SK-N-SH treated with all-trans-retinoic acid at 6 μM for 48 hours (cell line): ENCODE measurements around the gene CALML3.

Experiments used
- ATAC-seq: fragments of 200-7000 bp; cut with Tn5 transposase; 3 replicates; pipeline ENCODE4 v1.9.1; 2020; ENCODE audit warnings: mild to moderate bottlenecking, moderate library complexity
- ARNTL ChIP-seq: fragments of 450-650 bp; formaldehyde crosslinking; IDR thresholded peaks from 2 replicates; pipeline ENCODE4 v1.5.0; 2020; ENCODE audit warnings: low read depth, mild to moderate bottlenecking, moderate library complexity, borderline replicate concordance
- BACH2 ChIP-seq: fragments of 250-450 bp; sonication (Bioruptor Pico); IDR thresholded peaks from 2 replicates; pipeline ENCODE4 v1.9.0; 2021; ENCODE audit warnings: mild to moderate bottlenecking, borderline replicate concordance
- CREB5 ChIP-seq: fragments of 250-450 bp; sonication (Bioruptor Pico); IDR thresholded peaks from 2 replicates; pipeline ENCODE4 v1.5.1; 2020; ENCODE audit warnings: low read depth, mild to moderate bottlenecking, moderate library complexity
- CSDC2 ChIP-seq: fragments of 250-450 bp; sonication (Bioruptor Pico); IDR thresholded peaks from 2 replicates; pipeline ENCODE4 v1.5.0; 2020; ENCODE audit warnings: mild to moderate bottlenecking, moderate library complexity
- CSRNP3 ChIP-seq: fragments of 250-450 bp; sonication (Bioruptor Pico); IDR thresholded peaks from 2 replicates; pipeline ENCODE4 v1.5.1; 2021; ENCODE audit warnings: mild to moderate bottlenecking, moderate library complexity
- ESRRG ChIP-seq: fragments of 250-450 bp; sonication (Bioruptor Pico); IDR thresholded peaks from 2 replicates; pipeline ENCODE4 v1.6.1; 2021; ENCODE audit warnings: mild to moderate bottlenecking
- GLIS3 ChIP-seq: fragments of 250-450 bp; sonication (Bioruptor Pico); IDR thresholded peaks from 2 replicates; pipeline ENCODE4 v1.5.0; 2020; ENCODE audit warnings: mild to moderate bottlenecking, moderate library complexity
- ISL1 ChIP-seq: fragments of 250-450 bp; sonication (Bioruptor Pico); IDR thresholded peaks from 2 replicates; pipeline ENCODE4 v2.1.2; 2022; ENCODE audit warnings: mild to moderate bottlenecking, moderate library complexity
- OSR1 ChIP-seq: fragments of 250-450 bp; sonication (Bioruptor Pico); IDR thresholded peaks from 2 replicates; pipeline ENCODE4 v1.8.0; 2022; ENCODE audit warnings: moderate library complexity, mild to moderate bottlenecking, inconsistent platforms
- PATZ1 ChIP-seq: fragments of 250-450 bp; sonication (Bioruptor Pico); IDR thresholded peaks from 2 replicates; pipeline ENCODE4 v1.8.0; 2020; ENCODE audit warnings: mild to moderate bottlenecking, moderate library complexity, borderline replicate concordance
- POU6F1 ChIP-seq: fragments of 250-450 bp; sonication (Bioruptor Pico); IDR thresholded peaks from 2 replicates; pipeline ENCODE4 v1.8.0; 2021; ENCODE audit warnings: low read depth, mild to moderate bottlenecking, moderate library complexity, borderline replicate concordance
- PPARA ChIP-seq: fragments of 250-450 bp; sonication (Bioruptor Pico); IDR thresholded peaks from 2 replicates; pipeline ENCODE4 v1.5.0; 2020; ENCODE audit warnings: mild to moderate bottlenecking, borderline replicate concordance
- RARB ChIP-seq: fragments of 250-450 bp; sonication (Bioruptor Pico); IDR thresholded peaks from 2 replicates; pipeline ENCODE4 v1.8.0; 2021; ENCODE audit warnings: mild to moderate bottlenecking, moderate library complexity
- SNAI2 ChIP-seq: fragments of 250-450 bp; sonication (Bioruptor Pico); IDR thresholded peaks from 2 replicates; pipeline ENCODE4 v1.5.0; 2020; ENCODE audit warnings: mild to moderate bottlenecking, moderate library complexity
- TCF4 ChIP-seq: fragments of 250-450 bp; sonication (Bioruptor Pico); IDR thresholded peaks from 2 replicates; pipeline ENCODE4 v1.8.0; 2021; ENCODE audit warnings: mild to moderate bottlenecking, moderate library complexity, borderline replicate concordance
- TOX ChIP-seq: fragments of 250-450 bp; sonication (Bioruptor Pico); IDR thresholded peaks from 2 replicates; pipeline ENCODE4 v1.8.0; 2021; ENCODE audit warnings: mild to moderate bottlenecking, moderate library complexity, borderline replicate concordance
- TSHZ2 ChIP-seq: fragments of 250-450 bp; sonication (Bioruptor Pico); IDR thresholded peaks from 2 replicates; pipeline ENCODE4 v1.5.0; 2020; ENCODE audit warnings: mild to moderate bottlenecking, moderate library complexity
- ZC3H10 ChIP-seq: fragments of 250-450 bp; sonication (Bioruptor Pico); IDR thresholded peaks from 2 replicates; pipeline ENCODE4 v1.5.1; 2021; ENCODE audit warnings: mild to moderate bottlenecking, moderate library complexity
- ZFP3 ChIP-seq: fragments of 250-450 bp; sonication (Bioruptor Pico); IDR thresholded peaks from 2 replicates; pipeline ENCODE4 v1.5.0; 2020; ENCODE audit warnings: mild to moderate bottlenecking, moderate library complexity
- ZFP30 ChIP-seq: fragments of 450-650 bp; formaldehyde crosslinking; IDR thresholded peaks from 2 replicates; pipeline ENCODE4 v1.5.0; 2022; ENCODE audit warnings: mild to moderate bottlenecking, moderate library complexity
- ZNF565 ChIP-seq: fragments of 450-650 bp; formaldehyde crosslinking; conservative IDR thresholded peaks from 2 replicates; pipeline ENCODE4 v1.5.0; 2020; ENCODE audit warnings: low read depth, mild to moderate bottlenecking, moderate library complexity
- ZNF70 ChIP-seq: fragments of 450-650 bp; formaldehyde crosslinking; IDR thresholded peaks from 2 replicates; pipeline ENCODE4 v1.5.0; 2020; ENCODE audit warnings: mild to moderate bottlenecking, moderate library complexity
- ZNF8 ChIP-seq: fragments of 450-650 bp; formaldehyde crosslinking; IDR thresholded peaks from 2 replicates; pipeline ENCODE4 v1.5.0; 2020; ENCODE audit warnings: mild to moderate bottlenecking, moderate library complexity

The CALML3 gene

GRCh38 chr10:5559642-5560141 lies 34.9 kb downstream of the CALML3 start:
- peak; percentile 76 for ATAC-seq
- TF ChIP-seq CSDC2, result no peak
- no peak for TF ChIP-seq ARNTL
- no peak for TF ChIP-seq PPARA
- no peak for TF ChIP-seq CREB5 (CRISPR knock-in tag)
- TF ChIP-seq ZFP3 (CRISPR knock-in tag), result no peak
- TF ChIP-seq ESRRG, result no peak
- no peak for TF ChIP-seq RARB (CRISPR knock-in tag)
- no peak for TF ChIP-seq ISL1 (CRISPR knock-in tag)
- TF ChIP-seq CSRNP3 (CRISPR knock-in tag), result no peak
- no peak for TF ChIP-seq ZFP30 (CRISPR knock-in tag)
- TF ChIP-seq OSR1 (CRISPR knock-in tag), result no peak
- no peak for TF ChIP-seq ZNF70 (CRISPR knock-in tag)
- TF ChIP-seq PATZ1 (CRISPR knock-in tag), result no peak

GRCh38 chr10:5560142-5560816 lies 35.5 kb downstream of the CALML3 start:
- TF ChIP-seq CSDC2 (no peak), BACH2 (CRISPR knock-in tag) (no peak), TSHZ2 (CRISPR knock-in tag) (no peak), ZFP3 (CRISPR knock-in tag) (no peak), PATZ1 (CRISPR knock-in tag) (no peak), RARB (CRISPR knock-in tag) (no peak), ISL1 (CRISPR knock-in tag) (no peak), ZC3H10 (CRISPR knock-in tag) (no peak), POU6F1 (CRISPR knock-in tag) (no peak), PPARA (no peak), ZNF8 (no peak), SNAI2 (CRISPR knock-in tag) (no peak), OSR1 (CRISPR knock-in tag) (no peak), TOX (CRISPR knock-in tag) (no peak), TCF4 (CRISPR knock-in tag) (no peak), GLIS3 (CRISPR knock-in tag) (no peak), CREB5 (CRISPR knock-in tag) (no peak), ZNF565 (CRISPR knock-in tag) (no peak)
- ATAC-seq, result no peak; the same call in 2 of the 3 replicates
